NB4 (cell line): ENCODE measurements around the gene MAN2B1.

Experiments used
- CTCF ChIP-seq: IDR thresholded peaks from one replicate; pipeline ENCODE4 v1.5.1; 2012; ENCODE audit warnings: low read depth, low read length
- POLR2A ChIP-seq: IDR thresholded peaks from 2 replicates; pipeline ENCODE4 v1.6.1; 2011; ENCODE audit warnings: mild to moderate bottlenecking; ENCODE audit not compliant: insufficient read length; ENCODE audit errors: extremely low read depth

- TF ChIP-seq POLR2A (no peak), CTCF (no peak)
Observed at GRCh38 chr19:12672744-12673143, 6.2 kb upstream of the MAN2B1 start.
